Measurements from ENCODE around the gene SLC35E4.
"Not testable (repeated sequence)": the region's sequence is repeated elsewhere in the genome, so short reads cannot be mapped to it uniquely, and the experiment has no call there.

The SLC35E4 gene

DNA sequence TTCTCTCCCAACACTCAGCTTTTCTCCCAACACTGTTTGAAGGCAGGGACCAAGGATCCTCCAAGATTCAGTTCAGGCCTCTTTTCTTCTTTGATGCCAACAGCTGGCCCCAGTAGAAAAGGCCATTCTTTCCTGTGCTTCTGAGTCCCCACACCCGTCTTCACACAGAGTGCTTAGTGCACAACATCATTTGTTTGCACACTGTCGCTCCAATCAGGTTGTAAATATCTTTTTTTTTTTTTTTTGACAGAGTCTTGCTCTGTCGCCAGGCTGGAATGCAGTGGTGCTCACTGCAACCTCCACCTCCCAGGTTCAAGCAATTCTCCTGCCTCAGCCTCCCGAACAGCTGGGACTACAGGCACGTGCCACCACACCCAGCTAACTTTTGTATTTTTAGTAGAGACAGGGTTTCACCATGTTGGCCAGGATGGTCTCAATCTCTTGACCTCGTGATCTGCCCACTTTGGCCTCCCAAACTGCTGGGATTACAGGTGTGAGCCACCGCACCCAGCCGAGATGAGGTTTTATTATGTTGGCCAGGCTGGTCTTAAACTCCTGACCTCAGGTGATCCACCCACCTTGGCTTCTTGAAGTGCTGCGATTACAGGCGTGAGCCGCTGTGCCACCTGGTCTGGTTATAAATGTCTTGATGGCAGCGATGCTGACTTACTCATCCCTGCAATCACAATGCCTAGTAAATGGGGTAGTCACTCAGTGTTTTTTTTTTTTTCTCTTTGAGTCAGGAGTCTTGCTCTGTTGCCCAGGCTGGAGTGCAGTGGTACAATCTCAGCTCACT lies 44.5 kb downstream of the SLC35E4 start:
- H3K4me3 ChIP-seq, H3K27ac ChIP-seq: not testable (repeated sequence)

DNA sequence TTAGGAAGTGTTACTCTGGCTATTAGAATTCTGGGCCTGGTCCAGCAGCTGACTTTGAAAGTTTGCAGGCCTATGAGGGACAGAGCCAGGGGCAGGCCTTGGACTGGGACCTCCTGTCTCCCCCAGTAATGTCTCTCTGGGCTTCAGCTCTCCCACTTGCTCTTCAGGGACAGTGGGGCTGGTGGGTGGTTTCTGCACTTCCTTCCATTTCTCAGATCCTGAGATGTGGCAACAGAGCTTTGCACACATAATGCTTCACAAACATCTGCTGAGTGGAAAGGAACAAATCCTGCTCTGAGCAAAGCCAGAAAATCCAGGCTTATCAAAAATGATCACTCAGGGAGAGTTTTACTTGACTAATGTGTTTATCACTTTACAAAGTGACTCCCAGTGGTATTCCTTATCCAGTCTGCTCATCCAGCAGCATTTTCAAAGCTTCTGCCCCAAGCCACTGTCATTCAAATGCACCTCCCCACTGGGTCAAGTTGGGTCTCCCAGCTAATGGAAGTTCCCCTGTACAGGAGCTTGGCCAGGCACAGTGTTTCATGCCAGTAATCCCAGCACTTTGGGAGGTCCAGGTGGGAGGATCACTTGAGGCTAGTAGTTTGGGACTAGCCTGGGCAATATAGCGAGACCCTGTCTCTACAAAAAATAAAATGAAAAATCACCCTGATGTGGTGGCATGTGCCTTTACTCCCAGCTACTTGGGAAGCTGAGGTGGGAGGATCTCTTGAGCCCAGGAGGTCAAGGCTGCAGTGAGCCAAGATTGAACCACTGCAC lies 45.6 kb downstream of the SLC35E4 start:
- Histone ChIP-seq H3K27ac (peak overlapping the region in 1 of 21 experiments; percentile 14), H3K4me3 (no peak overlapping the region)

DNA sequence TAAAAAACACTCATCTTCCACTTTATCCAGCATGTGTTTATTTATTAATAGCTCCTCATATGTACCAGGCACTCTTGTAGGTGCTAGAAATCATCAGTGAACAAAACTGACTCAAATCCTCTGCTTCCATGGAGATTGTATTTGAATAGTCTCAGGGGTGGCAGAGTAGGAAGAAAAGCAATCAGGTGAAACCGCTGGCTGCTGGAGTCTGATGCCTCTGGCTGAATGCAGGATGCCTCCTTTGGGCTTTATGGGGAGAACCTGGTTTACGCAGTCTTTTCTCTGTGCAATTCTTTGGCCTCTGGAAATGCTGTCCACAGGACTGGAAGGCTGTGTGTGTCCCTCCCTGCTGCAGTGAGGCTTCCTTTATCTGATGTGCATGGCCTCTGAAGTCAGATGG lies 46.2 kb downstream of the SLC35E4 start:
- no peak overlapping the region for H3K27ac ChIP-seq
- H3K4me3 ChIP-seq: no peak overlapping the region

DNA sequence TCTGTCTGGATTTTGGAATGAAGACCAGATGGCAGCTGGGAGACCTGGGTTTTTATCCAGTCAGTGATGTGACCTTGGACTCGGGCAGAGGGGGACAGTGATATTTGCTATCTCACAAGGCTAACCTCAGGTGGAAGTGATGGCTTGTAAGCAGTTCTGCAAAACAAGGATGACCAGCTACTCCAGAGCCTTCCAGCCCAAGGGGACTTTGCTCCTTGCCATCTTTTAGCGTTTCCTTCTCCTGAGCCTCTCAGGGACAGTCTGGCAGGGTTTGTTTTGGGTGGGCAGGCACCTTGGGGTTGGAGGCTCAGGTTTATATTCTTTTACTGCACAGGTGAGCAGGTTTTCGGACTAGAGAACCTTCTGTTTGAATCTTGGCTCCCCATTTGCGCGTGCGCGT lies 49.6 kb downstream of the SLC35E4 start:
- Histone ChIP-seq H3K4me3 (no peak overlapping the region), H3K27ac (no peak overlapping the region)

DNA sequence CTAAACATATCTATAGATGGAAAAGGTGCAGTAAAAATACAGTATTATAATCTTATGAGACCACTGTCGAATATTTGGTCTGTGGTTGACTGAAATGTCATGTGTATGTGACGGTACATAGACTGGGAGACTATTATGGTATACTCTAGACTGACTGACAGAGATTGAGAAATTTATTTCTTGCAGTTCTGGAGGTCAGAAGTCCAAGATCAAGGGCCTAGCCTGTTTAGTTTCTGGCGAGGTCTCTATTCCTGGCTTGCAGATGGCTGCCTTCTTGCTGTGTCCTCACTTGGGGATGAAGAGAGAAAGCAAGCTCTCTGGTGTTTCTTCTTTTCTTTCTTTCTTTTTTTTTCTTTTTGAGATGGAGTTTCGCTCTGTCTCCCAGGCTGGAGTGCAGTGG lies 51.8 kb downstream of the SLC35E4 start:
- H3K27ac ChIP-seq: no peak overlapping the region
- H3K4me3 ChIP-seq: no peak overlapping the region

DNA sequence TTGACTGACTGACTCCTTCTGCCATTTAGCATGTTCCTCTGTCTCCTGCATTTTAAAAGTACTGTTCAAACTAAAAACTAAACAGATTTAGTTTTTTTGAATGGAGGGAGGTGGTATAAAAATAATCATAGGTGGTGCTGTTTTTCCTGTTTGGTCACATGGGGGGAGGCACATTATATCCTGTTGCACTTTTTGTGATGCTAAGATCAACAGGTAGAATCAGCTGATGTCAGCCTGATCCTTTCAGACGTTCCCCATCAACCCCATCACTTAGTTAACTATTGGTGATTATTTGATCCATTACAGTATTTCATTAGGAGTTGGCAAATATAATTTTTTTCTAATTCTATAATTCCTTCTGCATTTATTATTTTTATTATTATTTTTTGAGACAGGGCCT lies 54.0 kb downstream of the SLC35E4 start:
- no peak overlapping the region for H3K27ac ChIP-seq
- H3K4me3 ChIP-seq: no peak overlapping the region

DNA sequence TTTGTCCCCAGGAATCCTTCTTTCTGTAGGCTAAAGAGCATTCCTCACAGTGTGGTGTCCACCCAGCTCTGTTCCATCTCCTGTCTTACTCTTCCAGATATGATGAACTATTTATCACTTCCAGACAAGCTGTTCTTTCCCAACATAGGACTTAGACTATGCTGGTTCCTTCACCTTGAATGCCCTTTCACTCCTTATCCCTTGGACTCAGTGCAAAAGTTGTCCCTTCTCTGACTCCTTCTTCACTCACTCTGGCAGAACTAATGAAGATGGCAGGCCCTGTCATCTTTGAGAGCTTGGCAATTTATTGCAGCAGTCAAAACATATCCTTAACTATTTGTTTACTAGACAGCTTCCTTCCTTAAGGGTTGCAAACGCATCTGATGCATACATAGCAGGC lies 55.6 kb downstream of the SLC35E4 start:
- Histone ChIP-seq H3K4me3 (no peak overlapping the region), H3K27ac (no peak overlapping the region)

DNA sequence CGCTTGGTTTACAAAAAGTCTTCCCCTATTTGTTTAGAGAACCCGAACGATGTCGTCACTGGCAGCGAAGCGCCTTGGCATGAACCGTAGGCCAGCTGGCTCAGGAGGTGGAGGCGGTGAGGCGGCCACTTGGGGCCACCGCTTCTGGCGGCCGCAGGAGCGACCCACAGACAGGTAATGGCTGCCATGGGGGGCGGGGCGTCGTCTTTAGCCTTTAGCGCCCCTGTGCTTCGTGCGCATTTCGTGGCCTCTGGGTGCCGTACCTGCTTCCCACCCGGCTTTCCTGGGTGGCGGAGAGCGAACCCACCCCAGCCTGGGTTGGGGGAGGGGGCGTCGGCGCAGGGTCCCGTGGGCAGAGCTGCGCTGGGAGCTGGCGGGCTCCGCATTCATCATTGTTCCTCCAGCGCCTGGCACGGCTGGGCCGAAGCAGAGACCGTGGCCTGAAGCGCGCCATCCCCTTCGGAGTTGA lies 58.6 kb downstream of the SLC35E4 start:
- H3K27ac ChIP-seq: peak overlapping the region in 8 of 21 experiments; percentile 1 to 50 (median 41)
- H3K4me3 ChIP-seq: peak overlapping the region; percentile 30 to 71 (median 54)

DNA sequence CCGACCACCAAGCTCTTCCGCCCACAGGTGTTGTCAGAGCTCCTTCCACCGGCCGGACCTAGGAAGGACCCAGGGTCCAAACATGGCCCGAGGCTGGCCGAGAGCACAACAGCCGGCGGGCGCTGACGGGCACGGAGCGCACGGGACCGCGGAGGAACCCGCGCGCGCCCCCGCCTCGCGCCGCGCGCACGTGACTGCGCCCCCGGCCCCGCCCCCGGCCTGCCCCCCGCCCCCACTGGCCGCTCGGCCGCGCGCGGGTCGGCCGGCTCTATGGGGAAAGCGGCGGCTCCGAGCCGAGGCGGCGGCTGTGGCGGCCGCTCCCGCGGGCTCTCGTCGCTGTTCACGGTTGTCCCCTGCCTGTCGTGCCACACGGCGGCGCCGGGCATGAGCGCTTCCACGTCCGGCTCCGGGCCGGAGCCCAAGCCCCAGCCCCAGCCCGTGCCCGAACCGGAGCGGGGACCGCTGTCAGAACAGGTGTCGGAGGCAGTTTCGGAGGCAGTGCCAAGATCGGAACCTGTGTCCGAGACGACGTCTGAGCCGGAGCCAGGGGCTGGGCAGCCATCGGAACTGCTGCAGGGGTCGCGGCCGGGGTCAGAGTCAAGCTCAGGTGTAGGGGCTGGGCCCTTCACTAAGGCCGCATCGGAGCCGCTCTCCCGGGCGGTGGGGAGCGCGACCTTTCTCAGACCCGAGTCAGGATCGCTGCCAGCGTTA lies 59.2 kb downstream of the SLC35E4 start, which contains the start of gene OSBP2:
OSBP2 (plus strand) TSS at position 235 of the 711 bp plus-strand sequence; CDS start at position 271, 36 bp downstream.
- Histone ChIP-seq H3K4me3 (peak within 1 kb of the TSS; percentile 47 to 71 (median 54)), H3K27ac (peak within 1 kb of the TSS in 12 of 21 experiments; percentile 1 to 72 (median 44))

DNA sequence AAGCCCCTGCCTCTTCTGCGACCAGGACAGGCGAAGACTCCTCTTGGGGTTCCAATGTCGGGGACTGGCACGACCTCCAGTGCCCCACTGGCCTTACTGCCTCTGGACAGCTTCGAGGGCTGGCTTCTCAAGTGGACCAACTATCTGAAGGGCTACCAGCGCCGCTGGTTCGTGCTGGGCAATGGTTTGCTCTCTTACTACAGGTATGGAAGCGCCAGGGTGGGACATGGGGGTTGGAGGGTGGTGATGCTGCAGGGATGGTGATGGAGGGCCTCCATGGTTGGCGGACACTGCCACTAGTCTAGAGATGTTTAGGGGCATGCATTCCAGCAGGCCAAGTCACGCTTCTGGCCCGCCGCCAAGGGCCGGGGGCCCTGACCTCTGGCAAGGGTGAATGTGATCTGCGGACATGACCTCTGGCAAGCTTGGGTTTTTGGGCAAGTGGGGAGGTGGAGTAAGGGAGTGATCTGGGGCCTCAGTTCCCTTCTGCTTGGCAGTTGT lies 59.8 kb downstream of the SLC35E4 start:
- Histone ChIP-seq H3K4me3 (peak overlapping the region; percentile 39 to 71 (median 51)), H3K27ac (peak overlapping the region in 7 of 21 experiments; percentile 0 to 72 (median 39))

DNA sequence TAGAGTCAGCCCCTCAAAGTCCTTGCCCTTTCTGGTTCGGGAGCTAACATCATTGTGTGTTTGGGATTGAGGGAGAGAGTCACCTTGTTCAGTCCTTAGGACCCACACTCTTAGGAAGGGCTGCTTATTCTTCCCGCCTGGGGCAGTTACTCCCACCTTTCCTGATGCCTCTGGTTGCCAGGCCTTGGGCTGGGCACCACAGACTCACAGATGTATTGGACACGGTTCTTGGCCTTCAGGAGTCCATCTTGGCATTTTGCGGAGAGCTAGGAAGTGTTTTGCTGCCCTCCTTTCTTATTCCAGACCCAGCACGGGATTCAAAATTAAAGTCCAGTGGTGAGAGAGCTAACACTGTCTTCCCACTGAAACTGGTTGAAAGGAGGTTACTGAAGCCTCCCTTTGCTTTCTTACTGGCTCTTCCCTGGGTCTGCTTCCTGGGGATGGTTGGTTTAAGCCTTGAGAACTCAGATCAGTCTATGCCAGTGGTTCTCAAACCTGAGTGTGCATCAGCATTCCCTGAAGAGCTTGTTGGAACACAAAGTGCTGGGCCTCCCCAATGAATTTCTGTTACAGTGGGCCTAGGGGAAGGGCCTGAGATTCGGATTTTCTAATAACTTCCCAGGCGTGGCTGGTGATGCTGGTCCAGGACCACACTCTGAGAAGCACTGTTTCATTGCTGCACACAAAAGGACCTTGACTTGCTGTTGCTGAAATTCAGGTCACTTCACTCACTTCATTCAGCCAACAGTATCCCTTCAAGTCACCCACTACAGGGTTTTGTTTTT lies 60.5 kb downstream of the SLC35E4 start:
- H3K4me3 ChIP-seq: peak overlapping the region in 4 of 7 experiments; percentile 39 to 71 (median 50)
- H3K27ac ChIP-seq: peak overlapping the region in 1 of 21 experiments; percentile 72
